ENCODE measurements around the gene TMEM80. TPM values are rescaled to one million over a fixed set of nuclear protein-coding genes. Genes with fewer than 3 reads are reported as not detected.
"Not testable (repeated sequence)": the region's sequence is repeated elsewhere in the genome, so short reads cannot be mapped to it uniquely, and the experiment has no call there.

The TMEM80 gene
- total RNA-seq, 1 experiment from 2014 or later, result 10.8 TPM

DNA sequence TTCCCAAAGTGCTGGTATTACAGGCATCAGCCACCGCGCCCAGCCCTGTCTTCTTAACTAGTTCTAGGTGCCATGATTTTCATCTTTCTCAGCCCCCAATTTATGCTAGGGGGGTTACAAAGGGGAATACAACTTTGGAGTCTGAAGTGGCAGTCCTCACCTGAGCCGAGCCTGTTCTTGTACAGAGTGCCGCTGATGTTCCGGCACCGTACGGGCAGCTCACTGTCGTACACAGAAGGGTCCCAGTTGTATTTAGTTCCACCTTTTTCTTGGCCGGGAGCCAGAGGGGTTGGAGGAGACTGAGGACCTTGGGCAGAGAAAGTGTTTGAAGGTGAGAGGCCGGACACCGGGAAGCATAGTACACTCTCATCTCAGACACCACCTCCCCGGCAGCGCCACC, 7.9 kb upstream of the TMEM80 start:
- ChIA-PET POLR2A (ENCODE audit: unreplicated experiment) (no interaction called here), CTCF (no interaction called here)
- H3K9me3 ChIP-seq (ENCODE audit: low read length), result no peaks in the 10 kb centered on the region
- no peaks in the 10 kb centered on the region for H3K27me3 ChIP-seq (ENCODE audit: low read length)
- intact Hi-C loops (cut with micrococcal nuclease), result no loop called here
- H3K9ac ChIP-seq (ENCODE audit: low read length), result no peak overlapping the region
- DNase-seq (no peak), ATAC-seq (no peak)
- peaks cover 34% of the 10 kb centered on the region; the same call in 1 of the 2 replicates for H3K36me3 ChIP-seq (ENCODE audit: low read depth, low read length)
- no peaks in the 10 kb centered on the region for H4K20me1 ChIP-seq (ENCODE audit: low read length)
- H3K4me1 ChIP-seq (ENCODE audit: insufficient read depth, low read length), result 0 out of 2 replicates have a peak, but pooled peaks cover under 1% of the 10 kb centered on the region
- no peak overlapping the region for H3K27ac ChIP-seq (ENCODE audit: low read length)
- H3K4me2 ChIP-seq (ENCODE audit: low read length), result no peak overlapping the region
- peaks cover 28% of the 10 kb centered on the region for H3K79me2 ChIP-seq (ENCODE audit: low read length)
- H3K9me2 ChIP-seq (replicated peaks; ENCODE audit: low read length), result no peaks in the 10 kb centered on the region
- TF ChIP-seq, protein P1, sequence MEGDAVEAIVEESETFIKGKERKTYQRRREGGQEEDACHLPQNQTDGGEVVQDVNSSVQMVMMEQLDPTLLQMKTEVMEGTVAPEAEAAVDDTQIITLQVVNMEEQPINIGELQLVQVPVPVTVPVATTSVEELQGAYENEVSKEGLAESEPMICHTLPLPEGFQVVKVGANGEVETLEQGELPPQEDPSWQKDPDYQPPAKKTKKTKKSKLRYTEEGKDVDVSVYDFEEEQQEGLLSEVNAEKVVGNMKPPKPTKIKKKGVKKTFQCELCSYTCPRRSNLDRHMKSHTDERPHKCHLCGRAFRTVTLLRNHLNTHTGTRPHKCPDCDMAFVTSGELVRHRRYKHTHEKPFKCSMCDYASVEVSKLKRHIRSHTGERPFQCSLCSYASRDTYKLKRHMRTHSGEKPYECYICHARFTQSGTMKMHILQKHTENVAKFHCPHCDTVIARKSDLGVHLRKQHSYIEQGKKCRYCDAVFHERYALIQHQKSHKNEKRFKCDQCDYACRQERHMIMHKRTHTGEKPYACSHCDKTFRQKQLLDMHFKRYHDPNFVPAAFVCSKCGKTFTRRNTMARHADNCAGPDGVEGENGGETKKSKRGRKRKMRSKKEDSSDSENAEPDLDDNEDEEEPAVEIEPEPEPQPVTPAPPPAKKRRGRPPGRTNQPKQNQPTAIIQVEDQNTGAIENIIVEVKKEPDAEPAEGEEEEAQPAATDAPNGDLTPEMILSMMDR (conservative IDR thresholded peaks at IDR 0.05; ENCODE audit: low read depth, low read length), result no peak
- TF ChIP-seq EZH2 (IDR thresholded peaks at IDR 0.05; ENCODE audit: low read length, unreplicated experiment) (no peak), EZH2phosphoT487 (IDR thresholded peaks at IDR 0.05; ENCODE audit: borderline replicate concordance, low read length) (no peak)
- BruUV-seq (replicated peaks), result no TSS peak
- H2AFZ ChIP-seq (ENCODE audit: low read length), result no peak overlapping the region
- no peak overlapping the region for H3K4me3 ChIP-seq (ENCODE audit: low read length)
- no peaks in the 10 kb centered on the region for H3F3A ChIP-seq (ENCODE audit: low read length, unreplicated experiment)

DNA sequence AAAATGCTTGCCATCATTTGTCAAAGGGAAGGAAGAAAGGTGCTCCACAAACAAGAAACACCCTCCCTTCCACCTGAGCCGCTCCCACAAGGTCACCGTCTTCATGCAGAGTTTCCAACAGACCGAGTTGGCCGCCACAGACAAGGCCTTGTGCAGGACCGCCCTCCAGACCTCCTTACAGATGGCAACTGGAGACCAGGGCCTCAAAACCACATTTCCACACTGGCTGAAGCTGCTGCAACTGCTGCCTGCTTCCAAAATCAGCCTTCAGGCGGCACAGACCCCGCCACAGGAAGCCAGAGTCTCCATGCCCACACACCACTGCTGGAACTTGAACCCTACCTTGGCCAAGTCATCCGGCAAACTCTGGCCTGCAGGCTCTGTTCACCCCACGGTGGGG, 6.9 kb upstream of the TMEM80 start:
- ChIA-PET POLR2A (ENCODE audit: unreplicated experiment) (no interaction called here), CTCF (no interaction called here)
- Histone ChIP-seq H3K4me3 (ENCODE audit: low read length) (no peak overlapping the region), H3K9me3 (ENCODE audit: low read length) (no peaks in the 10 kb centered on the region), H4K20me1 (ENCODE audit: low read length) (no peaks in the 10 kb centered on the region), H3F3A (ENCODE audit: low read length, unreplicated experiment) (no peaks in the 10 kb centered on the region), H3K36me3 (ENCODE audit: low read depth, low read length) (peaks cover 30% of the 10 kb centered on the region; the same call in 1 of the 2 replicates), H3K27ac (ENCODE audit: low read length) (no peak overlapping the region), H3K9ac (ENCODE audit: low read length) (no peak overlapping the region), H3K9me2 (replicated peaks; ENCODE audit: low read length) (no peaks in the 10 kb centered on the region), H3K27me3 (ENCODE audit: low read length) (no peaks in the 10 kb centered on the region), H3K4me2 (ENCODE audit: low read length) (no peak overlapping the region), H2AFZ (ENCODE audit: low read length) (no peak overlapping the region), H3K4me1 (ENCODE audit: insufficient read depth, low read length) (peaks cover 10% of the 10 kb centered on the region), H3K79me2 (ENCODE audit: low read length) (peaks cover 38% of the 10 kb centered on the region)
- no peak for DNase-seq
- ATAC-seq, result no peak
- TF ChIP-seq, protein P1 (conservative IDR thresholded peaks at IDR 0.05; ENCODE audit: low read depth, low read length), result no peak
- TF ChIP-seq EZH2phosphoT487 (IDR thresholded peaks at IDR 0.05; ENCODE audit: borderline replicate concordance, low read length), result no peak
- TF ChIP-seq EZH2 (IDR thresholded peaks at IDR 0.05; ENCODE audit: low read length, unreplicated experiment), result no peak
- intact Hi-C loops (cut with micrococcal nuclease), result no loop called here
- BruUV-seq (replicated peaks), result no TSS peak

DNA sequence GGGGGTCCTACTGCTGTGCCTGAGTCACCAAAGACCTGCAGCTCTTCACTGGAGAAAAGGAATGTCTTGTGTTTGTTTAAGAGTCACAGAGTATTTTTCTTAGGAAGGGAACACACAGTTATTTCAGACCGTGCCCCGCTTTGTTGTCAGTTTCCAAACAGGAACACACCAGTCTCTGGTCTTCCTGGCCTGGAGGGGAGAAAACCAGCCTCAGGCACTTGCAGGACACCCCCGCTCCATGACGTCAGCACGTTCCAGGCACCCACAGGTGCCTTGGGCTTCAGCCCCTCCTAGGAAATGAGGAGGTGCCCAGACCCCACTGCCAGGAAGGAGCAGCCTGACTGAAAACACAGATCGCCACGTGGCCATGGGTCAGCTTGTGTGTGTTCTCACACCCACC, 6.0 kb upstream of the TMEM80 start:
- no peaks in the 10 kb centered on the region for H3F3A ChIP-seq (ENCODE audit: low read length, unreplicated experiment)
- H3K9me3 ChIP-seq (ENCODE audit: low read length), result no peaks in the 10 kb centered on the region
- H3K4me3 ChIP-seq (ENCODE audit: low read length), result no peak overlapping the region
- peaks cover 16% of the 10 kb centered on the region for H3K4me1 ChIP-seq (ENCODE audit: insufficient read depth, low read length)
- H3K36me3 ChIP-seq (ENCODE audit: low read depth, low read length), result peaks cover 22% of the 10 kb centered on the region; the same call in 1 of the 2 replicates
- no peaks in the 10 kb centered on the region for H4K20me1 ChIP-seq (ENCODE audit: low read length)
- ATAC-seq (no peak), DNase-seq (no peak)
- ChIA-PET POLR2A (ENCODE audit: unreplicated experiment) (no interaction called here), CTCF (no interaction called here)
- BruUV-seq (replicated peaks), result no TSS peak
- intact Hi-C loops (cut with micrococcal nuclease), result no loop called here
- H3K9me2 ChIP-seq (replicated peaks; ENCODE audit: low read length), result no peaks in the 10 kb centered on the region
- TF ChIP-seq, protein P1 (conservative IDR thresholded peaks at IDR 0.05; ENCODE audit: low read depth, low read length), result no peak
- TF ChIP-seq EZH2 (IDR thresholded peaks at IDR 0.05; ENCODE audit: low read length, unreplicated experiment) (no peak), EZH2phosphoT487 (IDR thresholded peaks at IDR 0.05; ENCODE audit: borderline replicate concordance, low read length) (no peak)
- H3K9ac ChIP-seq (ENCODE audit: low read length), result no peak overlapping the region
- H3K27ac ChIP-seq (ENCODE audit: low read length), result no peak overlapping the region
- no peaks in the 10 kb centered on the region for H3K27me3 ChIP-seq (ENCODE audit: low read length)
- H2AFZ ChIP-seq (ENCODE audit: low read length), result no peak overlapping the region
- H3K4me2 ChIP-seq (ENCODE audit: low read length), result no peak overlapping the region
- peaks cover 44% of the 10 kb centered on the region for H3K79me2 ChIP-seq (ENCODE audit: low read length)

DNA sequence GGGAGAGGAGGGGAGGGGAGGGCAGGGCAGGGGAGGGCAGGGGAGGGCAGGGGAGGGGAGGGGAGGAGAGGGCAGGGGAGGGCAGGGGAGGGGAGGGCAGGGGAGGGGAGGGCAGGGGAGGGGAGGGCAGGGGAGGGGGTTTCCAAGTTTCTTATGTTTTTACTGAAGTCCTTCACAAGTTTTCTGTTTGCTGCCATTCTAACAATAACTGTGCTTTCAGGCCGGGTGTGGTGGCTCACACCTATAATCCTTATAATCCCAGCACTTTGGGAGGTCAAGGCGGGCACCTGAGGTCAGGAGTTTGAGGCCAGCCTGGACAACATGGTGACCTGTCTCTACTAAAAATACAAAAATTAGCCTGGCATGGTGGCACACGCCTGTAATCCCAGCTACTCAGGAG, 5.4 kb upstream of the TMEM80 start:
- H2AFZ ChIP-seq (ENCODE audit: low read length); intact Hi-C loops (cut with micrococcal nuclease): not testable (repeated sequence)
- peaks cover 20% of the 10 kb centered on the region; the same call in 1 of the 2 replicates for H3K36me3 ChIP-seq (ENCODE audit: low read depth, low read length)

More for the DNA sequence above, 5.4 kb upstream of the TMEM80 start:
- Histone ChIP-seq H3K79me2 (ENCODE audit: low read length) (peaks cover 44% of the 10 kb centered on the region), H3K4me1 (ENCODE audit: insufficient read depth, low read length) (peaks cover 16% of the 10 kb centered on the region)
- ATAC-seq; H3K9me2 ChIP-seq (replicated peaks; ENCODE audit: low read length); POLR2A ChIA-PET (ENCODE audit: unreplicated experiment); H3K27ac ChIP-seq (ENCODE audit: low read length); H3K9ac ChIP-seq (ENCODE audit: low read length); H4K20me1 ChIP-seq (ENCODE audit: low read length); H3K9me3 ChIP-seq (ENCODE audit: low read length); CTCF ChIA-PET; H3F3A ChIP-seq (ENCODE audit: low read length, unreplicated experiment); BruUV-seq (replicated peaks); DNase-seq; H3K4me3 ChIP-seq (ENCODE audit: low read length); H3K27me3 ChIP-seq (ENCODE audit: low read length); H3K4me2 ChIP-seq (ENCODE audit: low read length): not testable (repeated sequence)

All from PC-3 (cell line).